GM21723 (cell line): ENCODE results near the gene SEC14L5.
"Not testable (repeated sequence)": the region's sequence is repeated elsewhere in the genome, so short reads cannot be mapped to it uniquely, and the experiment has no call there.

Source experiments
- ATAC-seq: cut with Tn5 transposase; IDR thresholded peaks from one replicate; pipeline ENCODE4 v1.9.1; 2021; ENCODE audit warnings: mild to moderate bottlenecking, moderate library complexity; ENCODE audit not compliant: unreplicated experiment

Gene SEC14L5

DNA sequence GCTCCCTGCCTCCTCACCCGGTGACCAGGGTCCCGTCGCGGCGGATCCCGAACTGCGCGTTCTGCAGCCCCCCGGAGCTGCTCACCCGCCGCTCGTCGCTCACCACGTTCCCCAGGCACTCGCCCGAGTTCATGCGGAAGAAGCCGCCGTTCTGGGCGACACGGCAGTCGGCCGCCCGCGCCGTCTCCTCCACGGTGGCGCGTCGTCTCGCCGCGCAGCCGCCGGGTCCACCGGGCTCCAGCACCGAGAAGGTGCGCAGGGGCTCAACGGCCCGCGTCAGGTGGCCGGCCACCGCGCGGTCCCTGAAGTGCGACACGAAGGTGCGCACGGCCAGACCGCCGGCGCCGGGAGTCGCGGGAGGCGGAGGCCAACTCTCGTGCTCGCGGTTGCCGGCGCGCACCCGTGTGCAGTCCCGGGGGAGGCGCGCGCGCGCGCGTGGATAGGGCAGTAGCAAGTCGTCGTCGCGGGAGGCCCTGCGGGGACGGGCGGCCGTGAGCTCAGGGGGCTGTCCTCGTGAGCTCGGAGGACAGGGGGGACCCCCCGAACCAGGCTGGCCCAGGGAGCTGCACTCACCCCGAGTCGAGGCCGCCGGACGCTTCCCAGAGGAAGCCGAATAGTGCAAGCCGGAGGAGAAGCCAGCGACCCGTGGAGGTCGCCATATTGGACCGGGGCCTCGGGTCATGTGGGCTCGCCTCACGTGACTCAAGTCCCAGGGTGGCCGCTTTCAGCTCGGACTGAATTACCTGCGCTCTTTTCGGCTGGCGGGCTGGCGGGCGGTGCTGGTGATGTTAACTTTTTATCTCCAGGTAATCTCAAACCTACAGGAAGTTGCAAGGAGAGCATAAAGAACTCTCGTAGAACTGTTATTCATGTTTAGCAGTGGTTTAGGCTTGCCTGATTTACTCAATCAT lies 75.4 kb downstream of the SEC14L5 start, which contains the start of gene NAGPA:
Gene NAGPA, minus strand, starts transcription at position 680 of the 911 bp plus-strand sequence. Its CDS starts 21 bp downstream, at position 659.
- ATAC-seq, result peak; percentile 88

DNA sequence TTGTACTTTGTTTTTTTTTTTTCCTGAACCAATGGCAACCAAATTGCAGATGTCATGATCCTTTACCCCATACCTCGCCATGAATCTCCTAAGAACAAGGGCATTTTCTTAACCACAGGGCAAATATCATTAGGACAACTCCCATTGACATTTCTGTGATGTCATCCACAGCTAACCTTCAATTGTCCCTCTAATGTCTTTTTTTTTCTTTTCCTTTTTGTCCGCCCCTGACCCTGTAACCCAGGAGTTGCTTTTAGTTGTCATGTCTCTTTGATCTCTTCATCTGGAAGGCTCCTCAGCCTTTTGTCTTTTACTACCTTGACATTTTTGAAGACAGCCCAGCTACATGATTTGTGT lies 76.0 kb downstream of the SEC14L5 start:
- ATAC-seq, result no peak

DNA sequence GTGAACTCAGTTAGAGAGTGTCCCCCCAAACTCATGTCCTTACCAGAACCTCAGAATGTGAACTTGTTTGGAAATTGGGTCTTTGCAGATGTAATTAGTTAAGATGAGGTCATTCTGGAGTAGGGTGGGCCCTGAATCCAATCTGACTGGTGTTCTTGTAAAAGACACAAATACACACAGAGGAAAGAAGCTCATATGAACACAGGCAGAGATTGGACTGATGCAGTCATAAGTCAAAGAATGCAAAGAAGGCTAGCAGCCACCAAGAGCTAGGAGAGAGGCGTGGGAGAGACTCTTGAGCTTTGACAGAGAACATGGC lies 77.7 kb downstream of the SEC14L5 start:
- no peak for ATAC-seq

DNA sequence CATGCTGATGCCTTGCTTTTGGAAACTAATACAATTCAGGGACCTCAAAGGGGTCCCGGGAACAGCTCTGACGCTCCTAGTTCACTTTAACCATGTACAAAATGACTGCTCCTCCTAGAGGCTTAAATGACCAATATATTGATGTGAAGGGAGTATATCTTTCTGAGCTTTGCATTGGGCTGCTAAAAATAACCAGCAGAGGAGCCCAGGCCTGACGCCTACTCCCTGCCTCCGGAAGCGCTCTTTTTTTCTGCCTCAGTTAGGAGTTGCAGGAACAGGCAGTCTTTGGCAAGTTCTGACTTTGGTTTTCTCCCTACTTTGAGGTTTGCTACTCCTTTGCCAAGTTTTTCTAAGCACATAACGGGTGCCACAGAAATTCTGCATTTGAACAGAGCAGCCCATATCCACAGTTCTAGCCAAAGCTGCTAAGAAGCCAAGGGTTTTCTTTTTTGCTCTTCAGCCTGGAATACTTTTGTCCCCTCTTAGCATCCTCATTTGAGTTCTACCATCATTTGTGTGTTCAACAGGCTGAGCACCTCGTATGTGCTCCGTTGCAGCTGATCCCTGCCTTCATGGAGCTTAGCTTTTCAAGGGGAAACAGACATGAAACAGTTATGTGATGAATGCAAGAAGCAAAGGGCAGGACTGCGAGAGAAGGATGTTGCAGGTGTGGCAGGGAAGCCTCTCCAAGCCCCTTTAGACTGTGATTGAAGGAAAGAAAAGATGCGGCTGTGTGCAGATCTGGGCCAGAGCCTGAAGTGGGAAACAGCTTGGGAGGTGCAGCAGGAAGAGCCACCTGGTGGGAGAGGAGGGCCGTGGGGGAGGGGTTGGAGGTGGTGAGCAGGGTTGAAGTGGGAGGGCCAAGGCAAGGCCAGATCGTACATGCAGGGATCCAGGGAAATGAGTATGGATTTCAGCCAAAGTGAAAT lies 78.4 kb downstream of the SEC14L5 start:
- ATAC-seq, result no peak

DNA sequence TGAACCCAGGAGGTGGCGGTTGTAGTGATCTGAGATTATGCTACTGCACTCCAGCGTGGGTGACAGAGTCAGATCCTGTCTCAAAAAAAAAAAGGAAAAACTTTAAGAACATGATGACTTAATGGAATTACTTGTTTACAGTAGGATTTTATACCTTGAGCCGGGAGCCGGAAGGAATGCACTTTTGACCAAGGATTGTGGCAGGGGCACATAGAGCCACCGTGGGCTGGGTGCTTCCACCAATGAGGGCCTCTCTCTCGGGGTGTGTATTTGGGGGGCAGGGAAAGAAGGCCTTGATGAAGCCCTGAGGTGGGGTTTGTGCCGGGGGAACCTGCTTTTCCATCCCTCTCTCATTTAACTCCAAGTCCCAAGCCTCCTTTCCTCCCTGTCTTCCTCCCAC lies 82.3 kb downstream of the SEC14L5 start:
- no peak for ATAC-seq

DNA sequence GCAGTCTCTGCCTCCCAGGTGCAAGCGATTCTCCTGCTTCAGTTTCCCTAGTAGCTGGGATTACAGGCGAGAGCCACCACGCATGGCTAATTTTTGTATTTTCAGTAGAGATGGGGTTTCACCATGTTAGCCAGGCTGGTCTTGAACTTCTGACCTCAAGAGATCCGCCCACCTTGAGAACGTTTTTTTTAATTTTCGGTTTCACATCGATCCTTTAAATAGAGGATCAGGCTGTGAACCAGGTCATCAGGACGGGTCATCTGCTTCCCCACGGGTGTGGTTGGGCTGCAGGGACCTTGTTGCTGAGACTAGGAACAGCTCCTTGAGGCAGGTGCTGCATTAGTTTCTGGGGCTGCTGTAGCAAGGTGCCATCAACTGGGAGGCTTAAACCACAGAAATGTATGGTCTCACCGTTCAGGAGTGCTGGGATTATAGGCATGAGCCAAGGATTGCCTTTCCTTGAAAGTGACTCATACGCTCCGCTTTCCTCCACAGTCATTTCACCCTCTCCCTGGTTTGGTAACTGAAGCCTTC lies 83.5 kb downstream of the SEC14L5 start:
- ATAC-seq, result peak; percentile 80

DNA sequence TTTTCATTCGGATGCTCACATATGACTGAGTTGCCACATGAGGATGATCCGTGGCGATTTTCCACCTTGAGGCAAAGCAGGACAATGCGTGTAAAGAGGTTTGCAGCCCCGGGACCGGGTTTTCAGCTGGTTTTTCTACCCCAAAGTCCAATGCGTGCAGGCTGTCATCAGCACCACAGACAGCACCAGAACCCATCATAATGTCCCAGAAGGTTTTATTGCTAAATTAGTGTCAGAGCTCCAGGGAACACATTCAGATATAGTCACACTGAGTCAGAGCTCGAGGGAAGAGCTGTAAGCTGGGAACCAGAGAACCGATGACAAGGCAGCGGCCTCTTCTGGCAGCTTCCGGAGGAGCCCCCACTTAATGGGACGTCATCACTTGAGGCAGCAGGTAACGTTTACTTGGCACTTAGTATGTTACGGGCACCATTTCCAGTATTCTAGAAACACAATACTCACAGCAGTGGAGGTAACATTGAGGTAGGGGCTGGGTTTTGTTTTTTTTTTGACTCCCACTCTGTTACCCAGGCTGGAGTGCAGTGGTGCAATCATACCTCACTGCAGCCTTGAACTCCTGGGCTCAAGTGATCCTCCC lies 84.5 kb downstream of the SEC14L5 start:
- no peak for ATAC-seq

DNA sequence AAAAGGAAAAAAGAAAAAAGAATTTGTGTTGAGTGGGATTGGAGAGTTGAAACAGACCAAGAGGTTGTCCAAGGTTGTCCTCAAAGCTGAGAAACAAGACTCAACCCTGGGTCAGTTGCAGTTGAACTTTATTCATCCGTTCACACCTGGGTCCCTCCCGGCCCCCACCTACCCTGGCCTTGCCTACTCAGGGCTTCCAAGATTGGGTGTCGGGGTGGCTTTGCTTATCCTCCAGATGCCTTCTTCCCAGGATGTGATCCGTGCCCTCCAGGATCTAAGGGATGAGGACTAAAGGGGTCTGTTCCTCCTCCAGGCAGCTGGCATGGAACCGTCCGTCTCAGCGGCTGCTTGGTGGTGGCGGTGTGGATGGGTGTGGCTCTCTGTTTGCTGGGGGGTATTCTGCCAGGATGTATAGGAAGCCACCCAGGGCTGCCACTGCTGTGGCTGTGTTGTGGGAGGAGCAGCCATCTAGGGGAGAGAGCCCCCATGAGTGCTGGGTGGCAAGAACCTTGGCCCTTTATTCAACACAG lies 85.9 kb downstream of the SEC14L5 start:
- no peak for ATAC-seq

DNA sequence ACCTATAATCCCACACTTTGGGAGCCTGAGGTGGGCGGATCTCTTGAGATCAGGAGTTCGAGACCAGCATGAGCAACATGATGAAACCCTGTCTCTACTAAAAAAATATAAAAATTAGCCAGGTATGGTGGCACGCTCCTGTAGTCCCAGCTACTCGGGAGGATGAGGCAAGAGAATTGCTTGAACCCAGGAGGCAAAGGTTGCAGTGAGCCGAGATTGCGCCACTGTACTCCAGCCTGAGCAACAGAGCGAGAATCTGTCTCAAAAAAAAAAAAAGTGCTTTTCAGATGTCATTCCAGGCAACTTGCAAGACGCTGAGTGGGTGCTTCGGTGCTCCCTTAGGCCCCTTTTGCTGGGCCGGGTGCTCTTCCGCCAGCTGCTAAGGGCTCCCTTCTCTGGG lies 86.5 kb downstream of the SEC14L5 start:
- ATAC-seq, result not testable (repeated sequence)

DNA sequence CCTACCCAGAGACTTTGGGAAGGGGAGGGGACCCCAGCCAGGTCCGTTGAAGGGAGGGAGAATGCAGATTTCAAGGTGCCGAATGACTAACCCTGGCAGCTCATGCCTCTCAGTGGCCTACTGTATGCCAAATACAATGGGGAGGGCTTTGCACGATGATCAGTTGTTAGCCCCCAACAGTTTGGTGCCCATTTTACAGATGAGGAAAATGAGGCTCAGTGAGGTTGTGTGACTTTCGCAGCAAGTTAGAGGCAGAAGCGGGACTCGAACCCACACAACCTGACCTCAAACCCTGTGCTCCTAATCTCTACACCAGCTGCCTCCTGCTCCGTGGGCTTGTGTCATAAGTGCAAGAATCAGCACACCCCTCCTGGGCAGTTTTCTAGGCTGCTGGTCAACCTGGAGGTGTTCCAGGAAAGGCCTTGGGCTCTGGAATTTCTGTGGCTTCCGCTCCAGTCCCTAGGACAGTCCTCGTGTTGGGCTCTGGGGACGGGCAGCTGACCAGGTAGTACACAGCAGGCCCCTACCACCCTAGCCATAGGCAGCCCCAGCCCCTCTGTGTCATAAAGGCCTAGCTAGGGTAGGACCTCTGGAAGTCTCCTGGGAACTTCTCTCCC lies 87.5 kb downstream of the SEC14L5 start:
- no peak for ATAC-seq

DNA sequence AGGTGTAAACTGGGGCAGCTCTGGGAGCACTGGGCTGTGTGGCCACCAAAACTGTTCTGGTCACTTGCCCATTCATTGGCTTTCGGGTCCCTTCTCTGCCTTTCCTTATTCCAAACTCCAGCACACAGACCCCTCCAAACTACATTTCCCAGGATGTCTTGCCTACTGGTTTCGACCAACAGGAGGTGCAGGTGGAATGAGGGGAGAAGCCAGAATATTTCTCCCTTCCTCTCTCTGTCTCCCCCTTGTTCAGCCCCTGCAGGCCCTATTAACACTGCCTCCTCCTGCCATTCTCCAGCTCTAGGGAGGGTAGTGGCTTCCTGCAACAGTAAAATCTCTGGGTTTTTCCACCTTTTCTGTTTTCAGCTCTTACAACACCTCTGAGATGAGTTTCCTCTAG lies 88.8 kb downstream of the SEC14L5 start:
- ATAC-seq, result no peak

DNA sequence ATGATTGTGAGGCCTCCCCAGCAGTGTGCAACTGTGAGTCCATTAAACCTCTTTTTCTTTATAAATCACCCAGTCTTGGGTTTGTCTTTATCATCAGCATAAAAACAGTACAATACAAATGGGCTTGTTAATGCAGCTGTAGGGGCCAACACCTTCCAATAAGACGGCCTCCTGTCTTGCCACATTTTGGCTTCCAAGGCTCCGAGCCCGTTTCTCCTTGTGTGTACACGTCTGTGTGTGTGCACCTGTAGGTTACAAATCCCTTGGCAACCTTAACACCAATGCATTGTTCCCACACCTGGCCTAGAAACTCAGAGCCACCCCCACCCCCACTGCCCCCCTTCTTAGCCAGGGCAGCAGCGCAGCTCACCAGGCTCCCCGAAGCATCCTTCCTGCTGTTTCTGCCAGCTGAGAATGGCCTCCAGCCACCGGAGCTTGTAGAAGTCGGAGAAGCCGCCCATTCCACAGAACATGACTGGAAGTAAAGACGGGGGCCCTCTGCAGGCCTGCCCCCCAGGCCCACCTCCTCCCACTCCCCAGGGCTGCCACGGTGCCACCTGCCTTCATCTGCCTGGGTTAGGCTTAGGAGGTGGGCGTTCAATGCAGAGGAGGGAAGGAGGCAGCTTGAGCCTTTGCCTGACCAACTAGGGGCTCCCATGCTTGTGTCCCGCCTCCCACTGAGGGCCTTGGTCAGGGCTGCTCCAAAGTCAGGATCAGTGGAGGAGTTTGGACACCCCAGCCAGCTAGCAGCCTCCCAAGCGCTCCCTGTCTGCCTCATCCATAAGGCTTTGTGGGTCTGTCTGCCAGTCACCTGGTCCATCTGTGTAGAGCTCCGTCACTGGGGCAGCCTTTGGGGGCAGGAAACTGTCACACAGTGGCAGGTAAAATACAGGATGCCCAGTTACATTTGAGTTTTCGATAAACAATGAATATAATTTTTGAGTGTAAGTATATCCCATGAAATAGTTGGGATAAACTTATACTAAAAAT lies 97.0 kb downstream of the SEC14L5 start:
- no peak for ATAC-seq

DNA sequence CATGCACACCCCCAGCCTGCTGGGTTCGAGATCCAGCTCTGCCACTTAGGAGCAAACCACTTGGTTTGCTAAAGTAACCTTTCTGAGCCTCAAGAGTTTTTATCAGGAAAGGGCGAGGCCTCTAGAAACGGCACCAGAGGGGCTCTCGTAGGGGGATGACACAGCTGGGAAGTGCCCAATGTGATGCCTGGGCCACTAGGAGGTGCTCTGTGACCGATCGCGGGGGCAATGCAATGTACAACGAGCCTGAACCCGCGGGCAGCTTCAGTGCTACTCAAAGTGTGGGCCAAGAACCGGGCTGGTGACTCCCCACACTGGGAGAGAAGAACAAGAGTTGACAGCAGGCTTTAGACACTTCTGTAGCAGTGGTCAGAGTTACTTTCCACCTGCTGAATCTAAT lies 98.2 kb downstream of the SEC14L5 start:
- no peak for ATAC-seq

DNA sequence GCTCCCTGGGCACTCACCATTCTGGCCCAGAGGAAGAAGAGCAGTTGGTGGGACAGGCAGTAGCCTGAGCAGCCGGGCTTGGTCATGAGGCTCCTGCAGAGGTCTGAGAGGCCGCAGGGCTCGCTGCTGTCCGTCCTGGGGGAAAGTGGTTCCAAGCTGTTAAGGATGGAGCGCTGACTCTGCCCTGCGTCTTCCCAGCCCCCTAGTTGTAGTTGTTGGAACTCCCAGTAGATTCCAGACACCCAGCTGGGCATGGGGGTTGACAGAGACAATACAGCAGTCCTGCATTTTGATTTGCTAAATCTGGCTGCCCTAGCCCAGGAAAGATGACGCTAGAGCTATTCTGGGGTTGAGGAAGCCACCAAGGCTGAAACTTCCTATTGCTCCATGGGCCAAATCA lies 100.3 kb downstream of the SEC14L5 start:
- ATAC-seq, result no peak

DNA sequence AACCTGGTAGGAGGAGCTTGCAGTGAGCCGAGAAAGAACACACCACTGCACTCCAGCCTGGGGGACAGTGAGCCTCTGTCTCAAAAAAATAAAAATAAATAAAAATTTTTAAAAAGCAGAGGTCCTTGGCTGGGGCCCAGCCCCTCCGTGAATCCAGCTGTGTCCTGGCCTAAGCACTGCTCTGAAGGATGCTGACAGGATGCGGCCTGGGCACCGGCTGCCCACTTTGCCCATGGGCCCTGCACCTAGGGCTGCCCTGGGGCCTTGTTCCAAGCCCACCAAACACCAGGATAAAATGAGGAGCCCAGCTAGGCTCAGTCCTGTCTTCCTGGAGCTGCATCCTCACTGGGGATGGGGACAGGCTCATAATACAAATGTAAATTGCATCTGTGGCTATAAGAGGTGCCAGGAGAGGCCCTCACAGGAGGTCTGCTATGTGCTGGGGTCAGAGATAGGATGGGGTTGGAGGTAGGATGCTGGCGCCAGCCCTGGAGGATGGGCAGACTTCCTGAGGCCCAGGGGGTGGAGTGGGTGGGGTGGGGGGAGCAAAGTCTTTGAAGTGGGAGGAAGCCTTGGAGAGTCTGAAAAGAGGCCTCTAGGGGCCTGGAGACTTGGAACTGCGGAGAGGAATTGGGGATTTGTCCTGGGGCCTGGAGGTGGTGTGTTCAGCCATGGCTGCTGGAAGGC lies 101.4 kb downstream of the SEC14L5 start:
- ATAC-seq, result no peak

DNA sequence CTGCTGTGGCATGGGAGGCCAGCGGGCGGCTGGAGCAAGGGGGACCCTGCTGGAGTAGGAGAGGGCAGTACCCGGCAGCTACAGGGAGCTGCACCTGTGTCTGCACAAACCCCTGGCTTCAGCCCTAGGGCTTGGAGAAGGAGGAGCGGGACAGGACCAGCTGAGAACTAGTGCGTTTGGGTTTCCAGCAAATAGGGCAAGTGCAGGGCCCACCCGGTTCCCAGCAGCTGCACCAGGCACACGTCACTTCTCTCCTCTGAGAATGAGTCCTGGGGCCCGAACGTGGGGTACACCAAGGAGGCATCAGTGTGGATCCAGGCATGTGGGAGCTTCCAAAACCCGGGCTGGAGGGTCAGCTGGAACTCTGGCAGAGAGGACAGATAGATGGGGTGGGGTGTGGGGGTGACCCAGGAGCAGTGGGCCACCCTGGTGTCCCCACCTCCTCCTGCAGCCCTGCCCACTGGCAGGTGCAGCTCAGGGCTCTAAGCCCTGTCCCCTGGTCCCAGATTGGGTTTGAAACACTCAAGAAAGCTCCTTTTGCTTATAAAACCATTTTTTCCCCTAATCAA lies 102.0 kb downstream of the SEC14L5 start:
- ATAC-seq, result no peak

DNA sequence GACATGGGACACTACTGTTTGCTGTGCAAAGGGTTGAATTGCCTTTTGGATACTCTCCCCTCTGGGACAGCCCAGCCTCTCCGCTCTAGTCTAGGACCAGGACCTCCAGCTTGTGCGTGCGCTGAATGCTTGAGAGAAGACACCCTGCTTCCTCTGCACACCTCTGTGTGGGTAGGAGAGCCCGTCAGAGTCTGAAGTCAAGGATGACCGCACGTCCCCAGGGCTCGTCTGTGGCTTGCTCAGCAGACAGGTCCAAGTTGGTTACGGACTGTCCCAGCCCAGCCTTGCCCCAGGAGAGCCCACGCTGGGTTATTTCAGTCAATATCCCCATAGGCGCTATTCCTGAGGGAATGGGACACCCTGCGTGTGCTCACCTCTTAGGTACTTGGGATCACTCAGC lies 103.9 kb downstream of the SEC14L5 start:
- ATAC-seq, result no peak
